Measurements from ENCODE around the gene SSR1.
"Not testable (repeated sequence)": the region's sequence is repeated elsewhere in the genome, so short reads cannot be mapped to it uniquely, and the experiment has no call there.

SSR1 gene

DNA sequence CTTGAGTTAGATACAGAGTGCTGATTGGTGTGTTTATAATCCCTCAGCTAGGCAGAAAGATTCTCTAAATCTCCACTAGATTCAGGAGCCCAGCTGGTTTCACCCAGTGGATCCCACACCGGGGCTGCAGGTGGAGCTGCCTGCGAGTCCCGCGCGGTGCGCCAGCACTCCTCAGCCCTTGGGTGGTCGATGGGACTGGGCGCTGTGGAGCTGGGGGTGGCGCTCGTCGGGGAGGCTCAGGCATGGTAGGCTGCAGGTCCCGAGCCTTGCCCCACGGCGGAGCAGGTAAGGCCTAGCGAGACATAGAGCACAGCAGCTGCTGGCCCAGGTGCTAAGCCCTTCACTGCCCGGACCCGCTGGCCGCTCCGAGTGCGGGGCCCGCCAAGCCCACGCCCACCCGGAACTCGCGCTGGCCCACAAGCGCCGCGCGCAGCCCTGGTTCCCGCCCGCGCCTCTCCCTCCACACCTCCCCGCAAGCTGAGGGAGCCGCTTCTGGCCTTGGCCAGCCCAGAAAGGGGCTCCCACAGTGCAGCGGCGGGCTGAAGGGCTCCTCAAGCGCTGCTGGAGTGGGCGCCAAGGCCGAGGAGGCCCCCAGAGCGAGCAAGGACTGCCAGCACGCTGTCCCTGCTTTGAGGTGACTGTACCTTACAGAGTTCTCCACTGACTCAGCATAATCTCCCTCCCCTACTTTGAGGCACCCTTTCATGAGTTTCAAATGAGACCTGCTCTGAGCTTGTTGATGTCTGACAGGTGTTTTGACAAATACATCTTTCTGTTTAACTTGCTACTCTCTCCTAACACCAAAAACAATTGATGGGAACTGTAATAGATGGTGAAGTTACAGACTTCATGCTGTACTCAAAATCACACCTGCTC is 3.9 kb upstream of the SSR1 start:
- DNase-seq: no peak

GRCh38 chr6:7315948-7316365 is 3.0 kb upstream of the SSR1 start:
- DNase-seq: no peak

- not testable (repeated sequence) for DNase-seq
Observed at GRCh38 chr6:7315087-7315947, 2.3 kb upstream of the SSR1 start.

- no peak for DNase-seq
Observed at GRCh38 chr6:7314414-7314813, 1.4 kb upstream of the SSR1 start.

GRCh38 chr6:7313505-7314165 is 636 bp upstream of the SSR1 start:
- no peak for DNase-seq

DNA sequence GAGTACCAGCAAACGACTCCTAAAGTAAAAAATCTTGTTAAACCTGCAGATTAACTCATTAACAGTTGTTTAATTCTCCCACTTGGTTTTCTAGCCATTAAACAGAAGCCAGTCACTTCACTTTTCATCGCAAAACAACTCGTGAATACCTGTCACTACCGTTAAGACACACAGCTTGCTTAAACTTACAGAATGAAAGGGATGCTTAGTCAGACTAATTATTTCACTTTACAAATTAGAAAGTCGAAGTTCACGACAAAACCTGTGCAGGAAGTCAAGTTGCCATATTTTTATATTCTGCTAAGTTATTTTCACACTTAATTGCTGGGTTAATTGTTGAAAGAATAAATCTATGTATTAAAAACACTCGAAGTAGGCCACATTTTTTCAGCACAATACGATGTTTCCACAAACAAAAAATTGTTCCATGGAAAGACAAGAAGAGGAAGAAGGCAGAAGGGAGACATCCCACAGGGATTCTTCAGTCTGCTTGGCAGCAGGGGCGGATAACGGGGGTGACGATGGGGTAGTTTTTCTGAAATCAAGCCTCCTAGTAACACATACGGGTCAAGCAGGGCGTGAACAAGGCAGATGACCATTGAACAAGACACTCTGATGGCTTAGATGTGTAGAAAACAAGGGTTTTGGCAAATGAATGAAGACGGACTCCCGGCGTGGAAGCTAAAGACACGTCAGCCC is 933 bp downstream of the SSR1 start:
- no peak for DNase-seq

DNA sequence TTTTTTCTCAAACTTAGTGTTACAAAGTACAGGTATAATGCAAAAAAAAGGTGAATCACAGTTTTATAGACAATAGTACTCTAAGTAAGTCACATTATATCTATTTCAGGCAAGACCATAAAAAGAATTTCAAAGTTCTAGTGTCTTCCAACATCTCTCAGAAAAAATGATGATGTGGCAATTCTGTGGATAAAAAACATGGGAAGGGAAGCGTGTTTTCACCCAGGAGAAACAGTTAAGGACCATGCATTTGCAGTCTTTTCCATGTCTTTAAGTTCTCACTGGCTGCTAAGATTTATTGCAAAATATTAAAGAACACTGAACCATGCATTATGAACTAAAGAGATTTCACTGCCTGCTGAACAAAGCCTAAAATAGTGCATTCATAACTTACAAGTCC is 1.8 kb downstream of the SSR1 start:
- DNase-seq: no peak

DNA sequence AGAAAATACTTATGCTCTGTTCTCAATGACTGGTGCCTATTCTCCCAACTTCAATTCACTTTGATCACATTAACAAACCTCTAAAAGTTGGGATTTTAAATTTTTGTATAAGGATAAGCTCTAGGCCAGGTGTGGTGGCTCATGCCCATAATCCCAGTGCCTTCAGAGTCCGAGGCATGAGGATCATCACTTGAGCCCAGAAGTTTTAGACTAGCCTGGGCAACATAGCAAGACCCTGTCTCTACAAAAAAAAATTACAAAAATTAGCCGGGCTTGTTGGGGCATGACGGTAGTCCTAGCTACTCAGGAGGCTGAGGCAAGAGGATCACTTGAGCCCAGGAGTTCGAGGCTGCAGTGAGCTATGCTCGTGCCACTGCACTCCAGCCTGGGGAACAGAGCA is 3.9 kb downstream of the SSR1 start:
- DNase-seq: no peak

- DNase-seq: no peak
Observed at GRCh38 chr6:7307533-7307932, 5.5 kb downstream of the SSR1 start.

GRCh38 chr6:7304821-7305220 is 8.2 kb downstream of the SSR1 start:
- no peak for DNase-seq

- DNase-seq: no peak
Observed at GRCh38 chr6:7301702-7302101, 11.3 kb downstream of the SSR1 start.

DNA sequence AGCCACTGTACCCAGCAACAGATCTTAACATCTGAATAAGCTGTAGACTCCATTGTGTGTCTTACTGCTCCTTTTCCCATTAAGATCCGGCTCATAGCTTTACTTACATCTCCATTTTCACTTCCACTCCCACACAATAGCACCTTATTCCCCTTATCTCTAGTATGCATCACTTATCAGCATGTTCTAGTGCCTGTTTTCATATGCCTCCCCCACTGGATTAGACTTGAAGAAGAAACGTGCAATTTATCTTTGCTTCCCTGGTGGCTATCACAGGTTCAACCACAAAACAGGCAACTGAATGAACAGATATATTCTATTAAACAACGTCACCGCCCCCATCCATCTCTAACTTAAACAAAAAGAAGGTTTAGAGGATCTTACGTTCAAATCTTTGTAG is 12.1 kb downstream of the SSR1 start:
- DNase-seq: no peak

DNA sequence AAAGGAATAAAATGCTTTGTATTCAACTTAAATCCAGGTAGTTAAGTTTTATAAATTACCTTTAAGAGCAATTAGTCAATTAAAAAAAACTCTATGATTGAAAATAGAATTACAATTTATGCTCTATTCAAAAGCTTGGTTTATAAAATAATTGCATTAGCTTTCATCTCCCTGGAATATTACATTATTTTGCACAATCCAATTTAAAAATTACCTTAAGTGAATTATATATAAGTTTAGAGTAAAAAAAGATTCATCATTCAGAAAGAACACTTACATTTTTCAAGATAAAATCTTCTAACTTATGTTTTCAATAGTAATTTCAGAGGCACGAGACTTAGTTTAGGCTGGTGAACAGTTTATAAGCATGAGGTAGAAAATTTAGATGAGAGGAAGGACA is 14.9 kb downstream of the SSR1 start:
- DNase-seq: no peak

DNA sequence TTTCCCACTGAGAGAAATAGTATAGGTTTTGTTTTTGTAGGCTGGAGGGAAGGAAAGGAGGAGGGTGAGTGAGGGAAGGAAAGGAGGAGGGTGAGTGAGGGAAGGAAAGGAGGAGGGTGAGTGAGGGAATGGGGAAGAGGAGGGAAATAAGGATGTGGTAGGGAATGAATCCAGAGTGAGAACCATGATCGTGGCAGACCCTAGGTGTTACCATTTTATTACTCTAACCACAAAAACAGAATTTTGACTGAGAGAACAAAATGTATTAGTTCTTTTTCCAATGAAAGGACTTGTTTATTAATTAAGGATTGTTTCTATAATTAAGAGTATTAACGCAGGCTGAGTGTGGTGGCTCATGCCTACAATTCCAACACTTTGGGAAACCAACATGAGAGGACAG is 16.4 kb downstream of the SSR1 start:
- DNase-seq: no peak

GRCh38 chr6:7295916-7296315 is 17.1 kb downstream of the SSR1 start:
- DNase-seq: no peak

GRCh38 chr6:7292596-7293255 is 20.3 kb downstream of the SSR1 start:
- no peak for DNase-seq

- no peak for DNase-seq
Observed at GRCh38 chr6:7290079-7290478, 22.9 kb downstream of the SSR1 start.

- DNase-seq: no peak
Observed at GRCh38 chr6:7285416-7285815, 27.6 kb downstream of the SSR1 start.

- DNase-seq: no peak
Observed at GRCh38 chr6:7283676-7284075, 29.3 kb downstream of the SSR1 start.

GRCh38 chr6:7282097-7282906 is 30.7 kb downstream of the SSR1 start:
- DNase-seq: no peak

- no peak for DNase-seq
Observed at GRCh38 chr6:7276199-7276524, 36.8 kb downstream of the SSR1 start.

DNA sequence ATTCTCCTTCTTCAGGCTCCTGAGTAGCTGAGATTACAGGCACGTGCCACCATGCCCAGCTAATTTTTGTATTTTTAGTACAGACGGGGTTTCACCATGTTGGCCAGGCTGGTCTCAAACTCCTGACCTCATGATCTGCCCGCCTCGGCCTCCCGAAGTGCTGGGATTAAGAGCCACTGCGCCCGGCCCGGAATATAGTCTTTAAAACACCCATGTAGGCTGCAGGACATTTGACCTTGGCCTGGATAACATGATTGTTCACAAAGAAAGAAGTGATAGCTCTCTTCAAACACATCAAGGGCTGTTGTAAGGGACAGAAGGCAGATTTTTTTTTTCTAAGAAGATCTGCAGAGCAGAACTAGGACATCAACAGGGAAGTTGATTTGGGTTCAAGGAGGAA is 38.5 kb downstream of the SSR1 start:
- DNase-seq: not testable (repeated sequence)
